Inferior parietal cortex (tissue), 1 donor: Measurements from ENCODE around the gene VSIG4.

Experiments used
- DNase-seq: peaks from one replicate; pipeline ENCODE4 v3.0.0-alpha.2; 2016; ENCODE audit errors: extremely low spot score

The VSIG4 gene

DNA sequence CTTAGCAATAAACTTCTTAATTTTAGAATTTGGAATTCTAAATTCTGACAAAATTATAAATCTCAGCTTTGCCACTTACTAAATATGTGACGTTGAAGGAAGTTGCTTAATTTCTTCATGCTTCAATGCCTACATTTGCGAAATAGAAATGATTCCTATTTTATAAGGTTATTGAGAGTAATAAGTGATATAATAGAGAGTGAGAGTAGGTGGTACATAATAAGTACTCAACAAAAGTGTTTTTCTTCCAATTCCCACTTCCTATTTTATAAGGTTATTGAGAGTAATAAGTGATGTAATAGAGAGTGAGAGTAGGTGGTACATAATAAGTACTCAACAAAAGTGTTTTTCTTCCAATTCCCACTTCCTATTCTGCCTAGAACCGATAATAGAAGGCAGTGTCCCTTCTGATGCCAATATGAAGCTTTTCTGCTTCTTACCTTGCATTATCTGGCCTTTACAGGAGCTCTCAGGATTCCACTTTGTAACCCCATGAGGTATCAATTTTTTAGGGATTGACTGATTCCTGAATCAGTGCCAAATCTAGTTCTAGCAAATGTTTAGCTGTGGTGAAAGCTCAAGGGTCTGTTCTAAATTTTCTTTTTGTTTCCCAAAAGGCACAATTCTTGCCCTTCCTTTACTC is 31.4 kb downstream of the VSIG4 start:
- DNase-seq: no peak

DNA sequence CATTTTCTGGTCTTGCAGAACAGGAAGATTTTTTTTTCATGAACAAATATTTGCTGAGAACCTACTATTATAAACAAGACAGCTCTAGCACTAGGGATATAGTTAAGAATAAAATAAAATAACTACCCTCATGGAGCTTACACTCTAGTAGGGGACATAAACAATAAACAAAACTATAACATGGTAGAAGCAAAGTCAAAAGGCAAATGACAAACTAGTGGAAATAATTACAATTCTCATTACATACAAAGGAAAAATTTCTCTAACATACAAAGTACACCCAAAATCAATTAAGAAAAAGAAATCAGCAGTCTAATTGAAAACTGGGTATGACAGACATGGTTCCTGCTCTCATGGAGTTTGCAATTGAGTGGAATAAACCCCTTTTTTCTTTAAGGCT is 32.0 kb downstream of the VSIG4 start:
- DNase-seq: no peak

DNA sequence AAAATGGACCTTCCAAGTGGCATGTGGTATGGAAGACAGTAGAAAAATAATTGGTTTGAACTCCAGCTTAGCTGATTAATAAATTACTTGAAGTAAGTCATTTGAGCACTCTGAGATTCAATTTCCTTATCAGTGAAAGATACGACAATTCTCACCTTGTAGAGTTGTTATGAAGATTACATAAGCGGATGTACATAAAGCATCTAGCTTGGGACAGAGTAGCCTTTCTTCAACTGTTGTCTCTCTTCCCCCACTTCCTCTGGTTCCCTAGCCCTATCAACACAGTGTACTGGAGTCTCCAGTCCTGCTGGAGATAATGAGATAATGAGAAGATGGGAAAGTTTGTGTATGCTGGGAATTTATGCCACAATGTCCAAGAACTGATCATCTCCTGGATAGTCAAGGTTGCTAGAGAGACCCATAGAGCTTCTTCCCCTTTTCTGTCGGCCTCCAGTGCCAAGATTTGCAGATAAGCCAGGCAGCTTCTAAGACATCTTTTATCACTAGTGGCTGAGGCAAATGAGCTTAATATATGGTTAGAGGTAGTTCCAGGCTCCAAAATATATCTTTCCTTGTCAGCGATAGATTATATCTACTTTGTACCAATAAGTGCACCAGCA is 33.9 kb downstream of the VSIG4 start:
- DNase-seq: no peak

DNA sequence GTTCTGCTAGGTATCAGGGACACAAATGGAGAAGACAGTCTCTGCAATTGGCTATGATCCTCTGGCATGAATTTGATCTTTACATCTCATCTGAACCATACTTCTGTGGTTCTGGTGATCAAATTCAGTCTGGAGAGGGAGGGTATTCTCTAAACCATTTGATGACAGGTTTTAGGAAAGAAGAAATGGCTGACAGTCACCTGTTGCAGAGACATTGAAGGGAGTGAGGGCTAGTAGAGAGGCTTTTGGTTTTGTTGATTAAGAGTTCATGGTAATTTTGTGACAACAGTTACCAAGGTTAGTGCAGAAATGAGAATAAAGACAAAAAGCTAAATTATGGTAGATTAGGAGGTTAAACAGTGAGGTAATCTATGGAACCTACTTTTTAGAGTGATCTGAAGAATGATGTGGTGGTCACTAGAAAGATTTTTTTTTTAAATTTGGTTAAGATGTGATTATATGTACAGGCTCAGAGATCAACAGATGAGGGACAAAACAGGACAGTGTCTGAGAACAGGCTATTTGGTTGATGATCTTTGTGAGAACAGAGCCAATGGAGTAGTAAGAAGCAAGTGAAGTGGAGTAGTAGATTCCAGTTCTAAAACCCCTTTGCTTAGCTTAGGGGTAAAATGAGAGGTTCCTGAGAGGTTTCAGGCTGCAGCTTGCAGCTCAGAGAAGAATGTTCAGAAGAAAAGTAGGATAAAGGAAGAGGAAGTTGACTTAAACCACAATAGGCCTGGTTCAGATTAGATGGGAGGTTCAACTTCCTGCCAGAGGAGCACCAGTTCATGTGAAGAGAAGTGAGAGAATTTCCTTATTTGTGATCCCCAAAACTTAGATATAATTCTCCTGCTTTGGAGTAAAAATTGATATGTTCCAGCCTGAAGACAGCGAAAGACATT is 34.7 kb downstream of the VSIG4 start:
- DNase-seq: no peak

DNA sequence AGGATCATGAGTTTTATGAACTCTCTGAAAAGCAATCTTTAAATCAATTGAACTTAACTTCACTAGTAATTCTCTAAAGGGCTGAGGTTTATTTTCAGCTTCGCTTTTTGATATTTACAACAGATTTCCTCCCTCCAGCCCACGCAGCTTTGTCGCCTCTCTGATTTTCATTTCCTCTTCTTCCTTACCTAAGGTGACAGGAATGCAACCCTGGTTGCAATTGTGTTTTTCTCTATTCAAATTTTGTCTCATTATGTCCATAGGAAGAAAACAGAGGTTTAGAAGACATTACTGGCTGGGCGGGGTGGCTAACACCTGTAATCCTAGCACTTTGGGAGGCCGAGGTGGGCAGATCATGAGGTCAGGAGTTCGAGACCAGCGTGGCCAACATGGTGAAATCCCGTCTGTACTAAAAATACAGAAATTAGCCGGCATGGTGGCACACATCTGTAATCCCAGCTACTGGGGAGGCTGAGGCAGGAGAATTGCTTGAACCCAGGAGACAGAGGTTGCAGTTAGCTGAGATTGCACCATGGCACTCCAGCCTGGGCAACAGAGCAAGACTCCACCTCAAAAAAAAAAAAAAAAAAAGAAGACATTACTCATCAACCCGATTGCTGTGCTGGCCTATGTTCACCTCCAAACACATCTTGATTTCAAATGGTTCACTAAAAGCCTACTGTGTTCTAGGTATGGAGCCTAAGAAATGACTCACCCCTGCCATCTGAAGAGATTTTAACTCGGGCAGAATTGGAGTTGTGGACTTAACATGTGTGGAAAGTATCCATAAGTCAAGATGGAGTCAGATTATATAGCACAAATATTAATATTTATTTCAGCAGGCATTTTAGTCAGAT is 36.8 kb downstream of the VSIG4 start:
- no peak for DNase-seq

DNA sequence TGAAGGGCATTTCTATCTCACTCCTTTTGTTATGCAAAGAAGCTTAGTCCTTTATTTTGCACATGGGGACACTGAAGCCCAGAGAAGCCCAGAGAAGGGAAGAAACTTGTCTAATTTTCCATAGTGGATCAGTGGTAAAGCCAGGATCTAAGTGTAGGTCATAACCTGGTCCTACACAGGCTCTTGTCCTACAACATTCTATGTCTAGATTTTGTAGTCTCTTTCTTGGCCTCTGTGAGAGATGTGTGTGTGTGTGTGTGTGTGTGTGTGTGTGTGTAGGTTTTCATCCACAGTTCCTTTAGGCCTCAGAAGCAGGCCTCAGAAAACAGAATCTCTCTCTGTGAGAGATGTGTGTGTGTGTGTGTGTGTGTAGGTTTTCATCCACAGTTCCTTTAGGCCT is 38.3 kb downstream of the VSIG4 start:
- no peak for DNase-seq

DNA sequence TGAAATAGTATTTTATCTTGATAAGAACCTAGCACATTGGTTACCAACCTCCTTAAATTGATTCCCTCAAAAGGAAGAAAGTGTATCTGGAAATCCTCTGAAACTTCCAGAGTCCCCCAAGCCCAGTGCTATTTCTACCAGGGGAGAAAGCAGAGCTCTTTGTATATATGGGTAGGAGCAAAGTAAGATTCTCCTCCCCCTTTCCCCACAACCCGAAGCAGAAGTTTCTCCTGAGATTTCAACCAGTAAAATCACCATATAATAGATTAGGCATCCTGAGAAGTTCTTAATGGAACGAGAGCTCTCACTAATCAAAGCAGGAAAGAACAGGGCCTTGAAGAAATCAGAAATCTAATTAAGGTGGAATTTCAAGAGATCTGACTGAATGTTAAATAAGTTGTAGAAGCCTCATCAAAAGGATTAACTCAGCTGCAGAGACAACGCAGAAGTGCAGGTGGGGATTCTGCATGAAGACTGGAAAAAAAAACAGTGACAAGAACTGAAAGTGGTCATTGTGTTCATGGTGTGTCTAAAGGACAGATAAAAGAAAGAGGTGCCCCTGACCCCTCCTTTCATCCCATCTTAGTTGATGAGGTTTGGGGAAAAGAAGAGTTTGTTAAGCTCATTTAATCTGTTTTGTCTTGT is 39.1 kb downstream of the VSIG4 start:
- DNase-seq: no peak

DNA sequence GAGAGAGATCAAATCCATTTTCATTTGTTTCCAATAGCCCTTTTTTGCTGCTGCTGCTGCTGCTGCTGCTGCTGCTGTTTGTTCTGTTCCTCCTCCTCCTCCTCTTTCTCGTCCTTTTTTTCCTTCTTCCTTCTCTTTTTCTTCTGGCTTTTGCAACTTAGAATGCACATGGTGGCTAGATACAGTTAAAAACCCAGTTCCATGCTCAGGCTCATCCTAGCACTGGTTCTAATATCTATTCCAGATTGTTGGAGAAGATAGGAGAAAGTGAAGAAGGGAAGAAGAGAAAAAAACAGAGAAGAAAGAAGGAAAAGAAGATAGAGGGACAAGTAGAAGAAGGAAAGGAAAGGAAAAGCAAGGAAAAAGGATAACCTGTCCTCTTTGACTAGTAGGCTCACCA is 39.7 kb downstream of the VSIG4 start:
- no peak for DNase-seq

DNA sequence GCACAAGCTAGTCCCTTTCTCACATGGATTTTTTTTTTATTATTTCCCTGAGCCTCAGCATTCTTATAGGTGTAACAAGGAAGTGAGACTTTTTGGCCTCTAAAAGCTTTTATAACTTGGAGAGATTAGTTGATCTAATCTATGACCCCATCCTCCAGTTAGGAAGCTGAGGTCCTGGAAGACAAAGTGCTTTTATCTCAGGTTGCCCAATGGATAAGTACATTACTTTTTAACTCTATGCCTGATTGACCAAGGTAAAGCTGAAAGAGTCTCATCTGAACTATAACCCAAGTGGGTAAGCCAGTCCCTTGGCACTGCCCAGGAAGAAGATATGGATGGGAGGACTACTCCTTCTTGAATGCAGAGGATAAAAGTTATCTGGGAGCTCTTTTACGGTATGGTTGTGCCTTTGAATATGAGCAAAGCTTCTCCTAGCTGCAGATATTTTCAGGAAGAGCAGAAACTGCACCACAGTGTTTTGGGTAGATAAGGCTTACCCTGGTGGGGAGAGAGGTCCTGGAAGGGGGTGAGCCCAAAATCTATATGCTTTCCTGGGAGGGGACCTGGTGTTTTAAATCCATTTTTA is 40.2 kb downstream of the VSIG4 start:
- DNase-seq: no peak

DNA sequence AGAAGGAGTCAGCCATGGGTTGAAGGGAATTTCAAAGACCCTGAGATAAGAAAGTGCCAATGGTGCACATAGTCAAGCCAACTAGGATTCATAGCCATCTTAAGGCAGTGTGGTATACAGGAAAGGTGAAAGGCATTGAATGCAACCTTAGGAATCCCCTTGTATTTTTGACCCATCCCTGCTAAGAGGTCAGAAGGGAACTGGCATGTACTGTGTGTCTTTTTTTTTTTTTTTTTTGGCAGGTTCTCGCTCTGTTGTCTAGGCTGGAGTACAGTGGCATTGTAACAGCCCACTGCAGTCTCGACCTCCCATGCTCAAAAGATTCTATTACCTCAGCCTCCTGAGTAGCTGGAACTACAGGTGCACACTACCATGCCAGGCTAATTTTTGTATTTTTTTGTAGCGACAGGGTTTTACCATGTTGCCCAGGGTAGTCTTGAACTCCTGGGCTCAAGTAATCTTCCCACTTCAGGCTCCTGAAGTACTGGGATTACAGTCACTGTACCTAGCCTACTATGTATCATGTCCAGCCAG is 40.8 kb downstream of the VSIG4 start:
- DNase-seq: no peak

DNA sequence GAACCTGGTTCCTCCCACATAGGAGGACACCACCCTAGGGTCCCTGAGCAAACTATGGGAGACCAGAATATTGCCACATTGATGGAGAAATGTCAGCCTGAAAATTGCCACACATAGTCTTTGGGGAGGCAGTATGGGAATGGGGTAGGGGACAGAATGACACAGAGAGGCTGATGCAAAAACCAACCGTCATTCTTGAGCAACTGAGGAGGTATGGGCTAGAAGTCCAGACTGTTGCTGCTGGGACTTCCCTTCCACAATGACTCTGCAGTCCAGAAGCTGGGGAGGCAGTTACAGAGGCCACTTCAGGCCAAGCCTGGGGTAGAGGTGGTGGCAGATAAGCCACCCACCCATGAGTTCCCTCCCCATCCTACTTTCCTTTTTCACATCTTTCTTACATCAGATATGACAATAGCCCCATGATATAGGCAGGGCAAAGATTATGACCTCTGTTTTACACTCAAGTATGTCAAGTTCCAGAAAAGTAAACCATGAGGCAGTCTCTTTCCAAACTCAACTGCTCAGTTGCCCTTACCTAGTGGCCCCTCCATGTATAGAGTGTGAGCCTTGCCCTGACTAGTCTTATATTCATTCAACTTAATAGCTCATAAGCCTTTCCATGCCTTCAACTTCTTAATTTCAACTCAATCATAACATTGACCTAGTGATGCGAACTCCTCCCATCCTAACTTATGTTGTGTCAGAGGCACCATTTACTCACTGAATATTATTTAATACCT is 41.7 kb downstream of the VSIG4 start:
- no peak for DNase-seq

DNA sequence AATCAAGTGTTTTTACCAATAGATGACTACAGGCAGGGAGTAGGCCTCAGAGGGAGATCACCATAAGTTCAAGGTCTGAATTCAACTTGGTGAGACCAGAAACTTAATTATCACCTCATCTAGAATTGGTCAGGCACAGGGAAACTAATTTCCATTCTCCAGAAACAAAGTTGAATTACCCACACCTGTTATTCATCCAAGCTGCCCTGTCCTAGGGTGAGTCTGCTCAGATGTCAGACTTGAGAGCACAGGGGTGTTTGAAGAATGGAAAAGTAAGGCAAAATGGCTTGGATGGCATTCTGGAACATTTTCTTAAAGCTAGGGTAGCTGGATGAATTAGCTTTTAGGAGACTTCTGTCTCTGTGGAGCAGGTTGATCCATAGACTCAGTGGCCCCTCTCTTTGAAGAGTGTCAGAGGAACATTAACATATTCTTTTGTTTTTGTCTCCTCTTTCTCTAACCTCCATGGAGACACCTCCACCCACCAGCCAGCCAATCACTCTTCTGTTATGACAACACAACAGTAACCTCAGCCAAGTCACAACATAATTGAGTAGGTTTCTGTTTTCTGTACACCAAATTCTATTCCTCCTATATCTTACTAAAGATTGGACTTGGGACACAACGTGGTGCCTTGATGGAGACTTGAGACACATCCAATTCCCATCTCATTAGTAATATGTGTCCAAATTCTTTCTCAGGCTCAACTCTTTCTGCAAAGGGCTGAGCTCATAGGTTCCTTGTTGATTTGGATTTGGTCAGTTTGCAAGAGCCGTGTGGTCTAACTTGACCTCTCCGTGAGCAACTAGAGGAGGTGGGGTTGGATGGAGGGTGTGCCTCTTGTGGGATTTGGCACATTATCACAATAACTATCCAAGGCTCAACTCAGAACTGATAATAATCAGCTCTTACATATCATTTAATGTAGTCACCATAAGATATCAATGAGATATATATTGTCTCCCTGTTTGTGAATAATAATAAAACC is 45.1 kb downstream of the VSIG4 start:
- no peak for DNase-seq

DNA sequence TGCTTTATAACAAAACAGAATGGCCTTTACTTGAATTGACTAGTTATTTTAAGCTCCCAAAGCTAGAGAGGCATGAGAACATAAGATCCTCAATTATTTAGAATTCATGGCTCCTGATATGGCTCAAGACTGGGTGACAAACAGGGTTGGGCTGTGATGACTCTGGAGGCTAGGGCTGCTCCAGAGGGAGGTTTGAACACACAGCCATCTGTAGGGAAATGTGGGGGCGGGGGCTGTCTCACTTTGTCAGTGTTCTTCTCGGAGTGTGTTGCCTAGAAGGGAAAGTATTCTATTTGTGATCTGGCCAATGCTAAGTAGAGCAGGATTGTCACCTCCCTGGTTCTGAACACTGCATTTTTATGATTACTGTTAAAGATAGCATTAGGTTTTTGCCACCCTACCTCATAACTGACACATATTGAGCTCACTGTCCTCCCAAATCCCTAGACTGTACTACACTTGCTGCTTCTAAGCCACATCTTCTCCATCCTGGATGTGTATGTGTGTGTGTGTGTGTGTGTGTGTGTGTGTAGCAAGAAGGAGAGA is 45.9 kb downstream of the VSIG4 start:
- DNase-seq: no peak

DNA sequence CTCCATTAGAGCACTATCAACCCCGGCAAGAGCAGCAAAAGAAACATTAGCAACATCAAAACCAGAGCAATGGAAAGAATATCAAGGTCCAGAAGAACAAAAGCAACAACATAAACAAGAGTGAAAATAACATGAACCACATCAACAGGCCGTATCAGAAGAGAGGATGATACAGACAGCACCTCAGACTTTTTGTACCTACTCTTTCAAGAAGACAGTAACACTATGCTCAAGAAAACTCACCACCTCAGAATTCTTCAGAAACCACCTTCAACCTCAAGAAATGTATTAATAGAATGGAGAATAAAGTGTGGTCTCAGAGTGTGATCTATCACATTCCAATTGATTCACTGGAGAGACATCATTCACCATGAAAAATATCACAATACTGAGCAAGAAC is 46.5 kb downstream of the VSIG4 start:
- no peak for DNase-seq

DNA sequence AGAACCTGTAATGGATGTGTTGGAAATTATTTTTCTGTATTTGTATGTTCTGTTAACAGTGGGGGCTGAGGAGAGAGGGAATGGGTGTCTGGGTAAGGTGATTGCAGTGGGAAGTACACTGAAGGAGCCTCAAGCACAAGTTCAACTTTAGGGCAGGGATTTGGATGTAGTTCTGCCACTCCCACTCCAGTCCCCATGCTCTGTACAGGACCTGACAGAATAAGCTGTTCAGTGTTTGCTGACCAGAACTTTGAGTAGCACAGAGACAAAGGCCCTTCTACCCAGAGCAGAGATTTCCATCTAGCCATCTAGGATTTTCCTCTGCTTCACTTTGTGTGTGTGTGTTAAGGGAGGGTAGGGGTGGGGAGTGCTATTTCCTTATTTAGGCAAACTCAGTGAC is 49.2 kb downstream of the VSIG4 start:
- DNase-seq: no peak

DNA sequence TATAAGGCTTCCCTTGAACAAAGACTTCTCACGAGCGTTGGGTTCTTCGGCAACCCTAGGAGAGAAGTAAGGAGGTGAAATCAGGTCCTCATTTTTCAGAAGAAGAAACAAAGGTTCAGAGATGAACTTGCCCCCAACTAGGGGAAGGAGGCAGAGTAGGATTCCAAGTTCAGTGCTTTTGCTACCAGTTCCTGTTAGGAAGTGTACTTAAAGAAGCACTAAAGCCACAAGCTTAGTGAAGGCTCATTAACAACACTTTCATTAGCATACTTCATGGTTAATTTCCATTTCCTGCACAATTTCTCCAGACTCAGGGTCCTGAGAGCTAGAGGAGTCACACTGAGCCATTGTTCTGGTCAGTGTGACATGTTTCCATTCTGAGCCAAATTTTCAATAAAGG is 52.1 kb downstream of the VSIG4 start:
- no peak for DNase-seq

DNA sequence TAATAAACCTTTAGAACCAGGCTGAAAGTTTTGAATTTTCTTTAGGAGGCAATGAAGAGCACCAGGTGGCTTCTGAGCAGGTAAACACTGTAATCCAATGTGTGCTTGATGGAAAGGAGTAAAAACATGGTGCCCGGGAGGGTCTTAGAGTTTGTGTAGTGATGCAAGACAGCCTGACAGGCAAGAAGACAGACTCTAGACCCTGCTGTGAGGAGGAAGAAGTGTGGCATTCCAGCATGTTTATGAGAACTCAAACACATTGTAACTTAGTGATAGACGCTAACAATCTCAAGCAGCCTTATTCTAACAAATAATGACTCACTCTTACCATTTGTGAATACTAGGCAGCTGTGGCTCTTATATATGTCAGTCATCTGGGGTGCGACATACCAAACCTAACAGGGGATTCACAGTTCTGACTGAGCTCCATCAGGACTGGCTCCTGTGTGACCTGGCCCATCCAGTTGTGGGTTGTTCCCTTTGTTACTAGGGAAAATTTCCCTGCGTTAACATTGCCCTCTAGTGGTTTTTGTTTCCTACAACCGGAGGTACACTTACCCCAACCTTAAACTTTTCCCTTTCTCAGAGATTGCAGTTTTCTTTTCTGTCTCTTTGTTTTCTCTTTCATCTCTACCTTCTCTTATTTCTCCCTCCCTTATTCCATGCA is 53.8 kb downstream of the VSIG4 start:
- peak; percentile 38 for DNase-seq

DNA sequence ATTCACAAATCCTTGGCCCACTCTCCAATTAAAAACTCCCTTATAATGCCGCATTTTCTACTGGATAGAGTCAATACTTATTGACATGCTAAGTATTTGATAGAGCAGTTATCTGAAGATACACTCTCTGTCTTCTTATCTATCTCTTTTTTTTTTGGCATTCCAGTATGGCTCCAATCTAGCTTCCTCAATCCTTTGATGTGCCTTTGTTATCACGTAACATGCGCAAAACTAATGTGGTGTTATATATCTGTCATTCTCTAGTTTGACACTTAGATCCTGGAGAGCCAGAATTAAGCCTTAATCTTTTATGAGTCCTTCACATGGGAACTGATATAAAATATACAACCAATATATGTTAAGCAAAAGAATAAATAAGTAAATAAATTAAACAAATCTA is 54.7 kb downstream of the VSIG4 start:
- DNase-seq: no peak
